ENCODE data around the gene STARD10.
A peak's percentile ranks its signal among the peaks of the same experiment; 100 is the strongest.
"Not testable (repeated sequence)": the region's sequence is repeated elsewhere in the genome, so short reads cannot be mapped to it uniquely, and the experiment has no call there.

Gene STARD10

DNA sequence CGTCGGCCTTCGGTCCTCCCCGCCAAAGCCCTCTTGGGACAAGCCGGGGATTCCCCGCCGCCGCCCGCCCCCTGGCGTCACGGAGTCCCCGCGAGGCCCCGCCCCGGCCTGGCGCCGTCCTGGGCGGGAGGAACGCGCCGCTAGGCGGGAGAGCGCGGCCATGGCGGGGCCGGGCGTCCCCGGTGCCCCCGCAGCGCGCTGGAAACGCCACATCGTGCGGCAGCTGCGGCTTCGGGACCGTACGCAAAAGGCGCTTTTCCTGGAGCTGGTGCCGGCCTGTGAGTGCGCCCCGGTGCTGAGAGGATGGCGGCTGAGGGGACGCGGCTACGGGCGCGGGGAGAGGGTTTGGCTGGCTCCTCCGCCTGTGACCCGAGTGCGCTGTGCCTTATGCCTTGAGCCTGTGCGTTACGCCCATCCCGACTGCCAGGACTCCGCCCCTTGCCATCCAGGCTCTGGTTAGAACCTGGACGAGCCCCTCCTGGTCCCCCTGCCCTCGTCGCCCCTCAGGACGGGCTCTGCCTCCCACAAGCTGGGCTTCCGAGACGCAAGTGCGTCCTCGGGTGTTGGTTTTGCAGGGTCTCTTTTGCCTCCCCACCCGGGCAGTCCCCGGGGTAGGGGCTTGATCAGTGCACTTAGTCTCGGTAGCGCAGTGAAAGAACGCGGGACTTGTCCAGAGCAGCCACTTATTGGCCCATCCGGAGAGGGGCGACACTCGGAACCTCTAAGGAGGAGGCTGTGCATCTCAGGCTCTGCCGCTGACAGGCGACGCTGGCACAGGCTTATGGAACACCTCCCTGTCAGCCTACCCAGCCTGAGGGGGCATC lies 20.7 kb upstream of the STARD10 start, which contains the start of gene ATG16L2:
Gene ATG16L2, plus strand, starts transcription at position 126 of the 824 bp plus-strand sequence. Its CDS starts 35 bp downstream, at position 161.
- H3K27me3 ChIP-seq (replicated peaks; ENCODE audit: control insufficient read depth, insufficient read depth, low read length) = no peaks in the 10 kb centered on the region
- peaks cover 26% of the 10 kb centered on the region for H3K4me1 ChIP-seq (ENCODE audit: control insufficient read depth, insufficient read depth, low read length)
- no peaks in the 10 kb centered on the region for H3K9me3 ChIP-seq (ENCODE audit: control insufficient read depth, low read length)
- H3K36me3 ChIP-seq (ENCODE audit: control insufficient read depth, insufficient read depth, low read length, severe bottlenecking) = peaks cover 6% of the 10 kb centered on the region
- DNase-seq (ENCODE audit: low read depth) = peak; percentile 97
- peak within 1 kb of the TSS; percentile 92 for H3K4me3 ChIP-seq (ENCODE audit: low read length)
- H3K9ac ChIP-seq (ENCODE audit: low read length) = peak within 1 kb of the TSS; percentile 90

DNA sequence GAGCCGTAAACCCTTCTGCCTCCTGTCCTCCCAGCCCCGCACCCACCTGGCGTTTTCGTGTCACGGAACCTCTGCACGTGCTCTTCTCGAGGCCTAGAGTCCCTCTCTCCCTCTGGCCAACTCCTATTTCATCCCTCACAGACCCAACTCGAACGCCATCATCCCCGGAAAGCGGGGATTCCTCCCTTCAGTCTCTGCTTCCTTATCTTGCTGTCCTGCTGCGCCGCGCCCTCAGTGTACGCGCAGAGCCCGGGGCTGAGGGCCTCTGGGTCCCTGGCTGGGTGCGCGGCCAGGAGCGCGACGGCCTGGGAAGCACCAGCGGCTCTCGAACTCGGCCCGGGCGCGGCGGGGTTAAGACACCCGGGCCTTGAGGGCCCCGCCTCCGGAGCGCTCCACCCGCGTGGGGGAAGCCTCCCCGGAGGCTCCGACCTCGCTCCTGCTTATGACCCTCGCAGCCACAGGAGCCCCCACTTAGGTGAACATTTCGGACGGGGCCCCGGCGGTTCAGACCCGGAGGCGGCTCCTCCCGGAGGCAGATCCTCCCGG lies 20.0 kb upstream of the STARD10 start:
- peaks cover 10% of the 10 kb centered on the region for H3K36me3 ChIP-seq (ENCODE audit: control insufficient read depth, insufficient read depth, low read length, severe bottlenecking)
- H3K27me3 ChIP-seq (replicated peaks; ENCODE audit: control insufficient read depth, insufficient read depth, low read length) = no peaks in the 10 kb centered on the region
- peaks cover 26% of the 10 kb centered on the region for H3K4me1 ChIP-seq (ENCODE audit: control insufficient read depth, insufficient read depth, low read length)
- peak; percentile 92 for DNase-seq (ENCODE audit: low read depth)
- peak overlapping the region; percentile 90 for H3K9ac ChIP-seq (ENCODE audit: low read length)
- peak overlapping the region; percentile 92 for H3K4me3 ChIP-seq (ENCODE audit: low read length)
- no peaks in the 10 kb centered on the region for H3K9me3 ChIP-seq (ENCODE audit: control insufficient read depth, low read length)

DNA sequence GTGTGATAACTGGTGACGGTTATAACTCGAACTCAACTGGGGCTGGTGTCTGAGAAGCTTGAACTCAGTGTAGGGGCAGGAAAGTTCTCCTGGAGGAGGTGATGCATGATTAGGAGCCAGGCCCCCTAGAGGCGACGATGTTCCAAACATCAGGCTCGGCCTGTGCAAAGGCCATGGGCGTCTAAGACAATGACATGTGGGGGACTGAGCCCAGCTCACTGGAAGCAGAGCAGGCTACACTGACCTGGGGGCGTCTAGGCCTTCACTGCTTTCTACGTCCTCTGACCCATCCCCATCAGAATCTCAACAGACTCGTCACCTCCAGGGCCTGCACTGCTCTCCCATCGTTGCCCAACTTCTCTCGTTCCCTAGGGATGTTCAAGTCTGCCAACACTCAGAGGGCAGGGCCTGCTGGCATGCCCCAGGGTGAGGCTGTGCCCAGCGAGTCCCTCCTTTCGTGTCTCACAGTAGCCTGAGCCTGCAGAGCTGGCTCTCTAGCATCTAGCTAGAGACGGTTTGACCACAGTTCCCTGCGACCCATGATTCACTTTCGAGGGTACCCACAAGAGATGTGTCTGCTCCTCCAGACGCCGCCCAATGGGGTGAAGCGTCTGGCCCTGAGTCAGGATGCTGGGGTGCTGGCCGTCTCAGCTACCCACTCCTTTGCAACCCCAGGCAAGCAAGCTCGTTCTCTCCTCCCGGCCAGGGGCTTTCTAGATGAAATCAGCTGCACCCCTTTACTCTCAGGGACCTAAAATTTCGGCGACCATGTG lies 19.3 kb upstream of the STARD10 start:
- peak; percentile 71 for DNase-seq (ENCODE audit: low read depth)
- Histone ChIP-seq H3K4me1 (ENCODE audit: control insufficient read depth, insufficient read depth, low read length) (peaks cover 31% of the 10 kb centered on the region), H3K9me3 (ENCODE audit: control insufficient read depth, low read length) (no peaks in the 10 kb centered on the region), H3K36me3 (ENCODE audit: control insufficient read depth, insufficient read depth, low read length, severe bottlenecking) (peaks cover 4% of the 10 kb centered on the region), H3K4me3 (ENCODE audit: low read length) (peak overlapping the region; percentile 92), H3K9ac (ENCODE audit: low read length) (peak overlapping the region; percentile 90), H3K27me3 (replicated peaks; ENCODE audit: control insufficient read depth, insufficient read depth, low read length) (no peaks in the 10 kb centered on the region)

DNA sequence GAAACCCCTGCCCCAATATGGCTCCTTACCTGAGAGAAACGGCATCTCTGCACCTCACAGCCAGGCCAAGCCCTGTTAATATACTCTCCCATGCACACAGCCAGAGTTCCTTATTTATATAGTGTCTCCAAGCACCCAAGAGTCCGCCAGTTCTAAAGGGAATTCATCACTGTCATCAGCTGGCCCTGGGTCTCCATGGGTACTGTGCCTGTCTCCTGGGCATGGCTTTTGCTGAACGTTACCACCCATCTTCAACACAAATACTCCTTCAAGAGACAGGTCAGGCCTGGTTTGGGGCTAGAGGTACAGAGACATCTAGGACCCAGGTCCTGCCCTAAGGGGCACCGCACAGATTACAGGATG lies 18.7 kb upstream of the STARD10 start:
- H3K9ac ChIP-seq (ENCODE audit: low read length) = peak overlapping the region; percentile 5
- peaks cover 31% of the 10 kb centered on the region for H3K4me1 ChIP-seq (ENCODE audit: control insufficient read depth, insufficient read depth, low read length)
- DNase-seq (ENCODE audit: low read depth) = no peak
- H3K36me3 ChIP-seq (ENCODE audit: control insufficient read depth, insufficient read depth, low read length, severe bottlenecking) = peaks cover 4% of the 10 kb centered on the region
- H3K4me3 ChIP-seq (ENCODE audit: low read length) = peak overlapping the region; percentile 92
- no peaks in the 10 kb centered on the region for H3K9me3 ChIP-seq (ENCODE audit: control insufficient read depth, low read length)
- H3K27me3 ChIP-seq (replicated peaks; ENCODE audit: control insufficient read depth, insufficient read depth, low read length) = no peaks in the 10 kb centered on the region

DNA sequence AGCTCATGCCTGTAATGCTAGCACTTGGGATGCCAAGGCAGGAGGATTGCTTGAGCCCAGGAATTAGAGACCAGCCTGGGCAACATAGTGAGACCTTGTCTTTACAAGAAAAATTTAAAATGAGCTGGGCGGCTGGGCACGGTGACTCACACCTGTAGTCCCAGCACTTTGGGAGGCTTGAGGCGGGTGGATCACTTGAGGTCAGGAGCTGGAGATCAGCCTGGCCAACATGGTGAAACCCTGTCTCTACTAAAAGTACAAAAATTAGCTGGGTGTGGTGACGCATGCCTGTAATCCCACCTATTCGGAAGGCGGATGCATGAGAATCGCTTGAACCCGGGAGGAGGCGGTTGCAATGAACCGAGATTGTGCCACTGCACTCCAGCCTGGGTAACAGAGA lies 17.8 kb upstream of the STARD10 start:
- not testable (repeated sequence) for H3K4me3 ChIP-seq (ENCODE audit: low read length)

DNA sequence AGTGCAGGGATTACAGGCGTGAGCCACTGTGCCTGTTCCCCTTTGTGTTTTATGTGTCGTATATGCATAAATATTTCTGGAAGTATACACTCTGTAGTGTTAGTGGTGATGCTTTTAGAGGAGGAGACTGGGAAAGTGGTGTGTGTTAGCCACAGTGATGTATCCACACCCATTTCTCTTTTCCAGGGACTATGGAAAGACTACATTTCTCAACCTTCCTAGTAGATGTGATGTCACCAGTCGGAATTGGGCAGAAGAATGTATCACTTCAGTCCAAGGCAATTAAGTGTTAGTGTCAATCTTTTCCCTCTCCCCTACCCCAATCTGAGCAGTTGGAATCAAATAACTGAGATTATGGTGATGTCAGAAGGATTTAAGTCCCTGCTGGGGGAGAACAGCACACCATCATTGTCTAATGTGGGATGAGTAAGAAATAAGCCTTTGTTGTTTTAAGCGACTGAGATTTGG lies 14.5 kb upstream of the STARD10 start:
- Histone ChIP-seq H3K9me3 (ENCODE audit: control insufficient read depth, low read length) (no peaks in the 10 kb centered on the region), H3K27me3 (replicated peaks; ENCODE audit: control insufficient read depth, insufficient read depth, low read length) (no peaks in the 10 kb centered on the region), H3K9ac (ENCODE audit: low read length) (no peak overlapping the region), H3K36me3 (ENCODE audit: control insufficient read depth, insufficient read depth, low read length, severe bottlenecking) (peaks cover 4% of the 10 kb centered on the region), H3K4me1 (ENCODE audit: control insufficient read depth, insufficient read depth, low read length) (peaks cover 28% of the 10 kb centered on the region), H3K4me3 (ENCODE audit: low read length) (no peak overlapping the region)
- DNase-seq (ENCODE audit: low read depth) = peak; percentile 10

More for the DNA sequence above, 17.8 kb upstream of the STARD10 start:
- H3K36me3 ChIP-seq (ENCODE audit: control insufficient read depth, insufficient read depth, low read length, severe bottlenecking); H3K9ac ChIP-seq (ENCODE audit: low read length); H3K27me3 ChIP-seq (replicated peaks; ENCODE audit: control insufficient read depth, insufficient read depth, low read length); DNase-seq (ENCODE audit: low read depth); H3K9me3 ChIP-seq (ENCODE audit: control insufficient read depth, low read length): not testable (repeated sequence)
- H3K4me1 ChIP-seq (ENCODE audit: control insufficient read depth, insufficient read depth, low read length) = peaks cover 39% of the 10 kb centered on the region

DNA sequence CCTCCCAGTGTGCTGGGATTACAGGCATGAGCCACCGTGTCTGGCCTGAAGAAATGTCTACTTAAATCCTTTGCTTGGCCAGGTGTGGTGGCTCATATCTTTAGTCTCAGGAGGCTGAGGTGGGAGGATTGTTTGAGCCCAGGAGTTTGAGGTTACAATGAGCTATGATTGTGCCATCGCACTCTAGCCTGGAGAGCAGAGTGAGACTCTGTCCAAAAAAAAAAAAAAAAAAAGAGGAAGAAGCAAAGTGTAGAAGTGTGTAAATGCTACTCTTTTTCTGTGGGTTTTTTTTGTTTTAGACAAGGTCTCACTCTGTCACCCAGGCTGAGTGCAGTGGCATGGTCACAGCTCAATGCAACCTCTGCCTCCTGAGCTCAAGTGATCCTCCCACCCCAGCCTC lies 13.9 kb upstream of the STARD10 start:
- no peak for DNase-seq (ENCODE audit: low read depth)
- Histone ChIP-seq H3K4me1 (ENCODE audit: control insufficient read depth, insufficient read depth, low read length) (peaks cover 22% of the 10 kb centered on the region), H3K9ac (ENCODE audit: low read length) (no peak overlapping the region), H3K9me3 (ENCODE audit: control insufficient read depth, low read length) (no peaks in the 10 kb centered on the region), H3K4me3 (ENCODE audit: low read length) (no peak overlapping the region), H3K27me3 (replicated peaks; ENCODE audit: control insufficient read depth, insufficient read depth, low read length) (no peaks in the 10 kb centered on the region), H3K36me3 (ENCODE audit: control insufficient read depth, insufficient read depth, low read length, severe bottlenecking) (peaks cover 4% of the 10 kb centered on the region)

DNA sequence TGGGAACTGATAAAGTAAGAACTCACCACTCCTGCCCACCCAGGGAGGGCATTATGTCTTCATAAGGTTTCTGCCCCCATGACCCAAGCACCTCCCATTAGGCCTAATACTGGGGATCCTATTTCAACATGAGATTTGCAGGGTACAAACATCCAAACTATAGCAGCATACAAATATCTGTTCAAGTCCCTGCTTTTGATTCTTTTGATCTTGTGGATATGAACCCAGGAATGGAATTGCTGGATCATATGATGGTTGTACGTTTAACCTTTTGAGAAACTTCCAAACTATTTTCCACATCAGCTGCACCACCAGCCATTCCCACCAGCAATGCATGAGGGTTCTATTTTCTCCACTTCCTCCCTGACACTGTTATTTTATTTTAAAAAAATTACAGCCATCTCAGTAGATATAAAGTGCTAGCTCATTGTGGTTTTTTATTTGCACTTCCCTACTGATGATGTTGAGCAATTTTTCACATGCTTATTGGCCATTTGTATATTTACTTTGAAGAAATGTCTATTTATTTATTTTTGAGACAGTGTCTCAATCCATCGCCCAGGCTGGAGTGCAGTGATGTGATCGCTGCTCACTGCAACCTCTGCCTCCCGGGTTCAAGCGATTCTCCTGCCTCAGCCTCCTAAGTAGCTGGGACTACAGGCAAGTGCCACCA lies 13.3 kb upstream of the STARD10 start:
- Histone ChIP-seq H3K9me3 (ENCODE audit: control insufficient read depth, low read length) (no peaks in the 10 kb centered on the region), H3K9ac (ENCODE audit: low read length) (peak overlapping the region; percentile 2), H3K4me3 (ENCODE audit: low read length) (no peak overlapping the region), H3K4me1 (ENCODE audit: control insufficient read depth, insufficient read depth, low read length) (peaks cover 18% of the 10 kb centered on the region), H3K27me3 (replicated peaks; ENCODE audit: control insufficient read depth, insufficient read depth, low read length) (no peaks in the 10 kb centered on the region), H3K36me3 (ENCODE audit: control insufficient read depth, insufficient read depth, low read length, severe bottlenecking) (peaks cover 4% of the 10 kb centered on the region)
- peak; percentile 57 for DNase-seq (ENCODE audit: low read depth)

DNA sequence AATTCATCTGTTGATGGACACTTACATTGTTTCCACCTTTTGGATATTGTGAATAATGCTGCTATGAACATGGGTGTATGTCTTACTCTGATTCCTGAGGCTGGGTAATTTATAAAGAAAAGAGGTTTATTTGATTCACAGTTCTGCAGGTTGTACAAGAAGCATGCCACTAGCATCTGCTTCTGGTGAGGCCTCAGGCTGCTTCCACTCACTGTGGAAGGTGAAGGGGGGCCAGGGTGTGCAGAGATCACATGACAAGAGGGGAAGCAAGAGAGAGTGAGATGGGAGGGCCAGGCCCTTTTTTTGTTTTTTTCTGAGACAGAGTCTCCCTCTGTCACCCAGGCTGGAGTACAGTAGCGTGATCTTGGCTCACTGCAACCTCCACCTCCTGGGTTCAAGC lies 12.5 kb upstream of the STARD10 start:
- H3K9ac ChIP-seq (ENCODE audit: low read length); H3K4me3 ChIP-seq (ENCODE audit: low read length); DNase-seq (ENCODE audit: low read depth); H3K27me3 ChIP-seq (replicated peaks; ENCODE audit: control insufficient read depth, insufficient read depth, low read length); H3K36me3 ChIP-seq (ENCODE audit: control insufficient read depth, insufficient read depth, low read length, severe bottlenecking); H3K9me3 ChIP-seq (ENCODE audit: control insufficient read depth, low read length): not testable (repeated sequence)
- peaks cover 18% of the 10 kb centered on the region for H3K4me1 ChIP-seq (ENCODE audit: control insufficient read depth, insufficient read depth, low read length)

DNA sequence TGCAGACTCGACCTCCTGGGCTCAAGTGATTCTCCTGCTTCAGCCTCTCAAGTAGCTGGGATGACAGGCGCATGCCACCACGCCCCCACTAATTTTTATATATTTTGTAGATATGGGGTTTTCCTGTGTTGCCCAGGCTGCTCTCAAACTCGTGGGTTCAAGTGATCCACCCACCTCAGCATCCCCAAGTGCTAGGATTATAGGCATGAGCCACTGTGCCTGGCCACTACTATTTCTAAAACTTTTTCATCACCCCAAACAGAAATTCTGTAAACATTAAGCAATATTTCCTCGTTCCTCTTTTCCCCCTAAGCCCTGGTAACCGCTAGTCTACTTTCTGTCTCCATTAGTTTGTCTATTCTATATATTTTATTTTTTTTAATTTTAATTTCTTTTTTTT lies 11.4 kb upstream of the STARD10 start:
- peaks cover 12% of the 10 kb centered on the region for H3K4me1 ChIP-seq (ENCODE audit: control insufficient read depth, insufficient read depth, low read length)
- no peak for DNase-seq (ENCODE audit: low read depth)
- no peak overlapping the region for H3K9ac ChIP-seq (ENCODE audit: low read length)
- no peaks in the 10 kb centered on the region for H3K27me3 ChIP-seq (replicated peaks; ENCODE audit: control insufficient read depth, insufficient read depth, low read length)
- H3K36me3 ChIP-seq (ENCODE audit: control insufficient read depth, insufficient read depth, low read length, severe bottlenecking) = peaks cover 4% of the 10 kb centered on the region
- no peaks in the 10 kb centered on the region for H3K9me3 ChIP-seq (ENCODE audit: control insufficient read depth, low read length)
- no peak overlapping the region for H3K4me3 ChIP-seq (ENCODE audit: low read length)

DNA sequence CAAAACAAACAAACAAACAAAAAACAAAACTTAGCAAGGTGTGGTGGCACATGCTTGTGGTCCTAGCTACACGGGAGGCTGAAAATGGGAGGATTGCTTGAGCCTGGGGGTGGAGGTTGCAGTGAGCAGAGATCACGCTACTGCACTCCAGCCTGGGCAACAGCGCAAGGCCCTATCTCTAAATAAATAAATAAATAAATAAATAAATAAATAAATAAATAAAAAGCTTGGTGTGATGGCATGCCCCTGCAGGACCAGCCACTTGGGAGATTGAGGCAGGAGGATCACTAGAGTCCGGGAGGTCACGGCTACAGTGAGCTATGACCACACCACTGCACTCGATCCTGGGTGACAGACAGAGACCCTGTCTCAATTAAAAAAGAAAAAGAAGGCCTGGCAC lies 9.0 kb upstream of the STARD10 start:
- no peak for DNase-seq (ENCODE audit: low read depth)
- no peak overlapping the region for H3K9ac ChIP-seq (ENCODE audit: low read length)

More for the DNA sequence above, 9.0 kb upstream of the STARD10 start:
- no peaks in the 10 kb centered on the region for H3K9me3 ChIP-seq (ENCODE audit: control insufficient read depth, low read length)
- no peaks in the 10 kb centered on the region for H3K36me3 ChIP-seq (ENCODE audit: control insufficient read depth, insufficient read depth, low read length, severe bottlenecking)
- H3K27me3 ChIP-seq (replicated peaks; ENCODE audit: control insufficient read depth, insufficient read depth, low read length) = no peaks in the 10 kb centered on the region
- H3K4me1 ChIP-seq (ENCODE audit: control insufficient read depth, insufficient read depth, low read length) = peaks cover 17% of the 10 kb centered on the region
- no peak overlapping the region for H3K4me3 ChIP-seq (ENCODE audit: low read length)
